ENCODE results near the gene ARGLU1.
A peak's percentile ranks its signal among the peaks of the same experiment; 100 is the strongest.
"Not testable (repeated sequence)": the region's sequence is repeated elsewhere in the genome, so short reads cannot be mapped to it uniquely, and the experiment has no call there.

The ARGLU1 gene

GRCh38 chr13:106567474-106568298, at the start of gene ARGLU1:
Gene ARGLU1 (minus strand): TSS chr13:106568137. CDS start chr13:106567919, 218 bp downstream.
- DNase-seq, result peak; percentile 93

- DNase-seq, result no peak
Measured at GRCh38 chr13:106617561-106617960, 49.6 kb upstream of the ARGLU1 start.

- DNase-seq, result no peak
Measured at GRCh38 chr13:106616729-106617128, 48.8 kb upstream of the ARGLU1 start.

GRCh38 chr13:106614874-106615273, 46.9 kb upstream of the ARGLU1 start:
- no peak for DNase-seq

- DNase-seq, result no peak
Measured at GRCh38 chr13:106612688-106613087, 44.8 kb upstream of the ARGLU1 start.

- no peak for DNase-seq
Measured at GRCh38 chr13:106610486-106610885, 42.5 kb upstream of the ARGLU1 start.

- no peak for DNase-seq
Measured at GRCh38 chr13:106609116-106609515, 41.2 kb upstream of the ARGLU1 start.

- DNase-seq, result no peak
Measured at GRCh38 chr13:106603546-106603945, 35.6 kb upstream of the ARGLU1 start.

- DNase-seq, result no peak
Measured at GRCh38 chr13:106602178-106602577, 34.2 kb upstream of the ARGLU1 start.

- DNase-seq, result no peak
Measured at GRCh38 chr13:106601489-106601888, 33.6 kb upstream of the ARGLU1 start.

GRCh38 chr13:106600798-106601135, 32.8 kb upstream of the ARGLU1 start:
- not testable (repeated sequence) for DNase-seq

GRCh38 chr13:106599875-106600797, 32.2 kb upstream of the ARGLU1 start:
- DNase-seq, result no peak

- no peak for DNase-seq
Measured at GRCh38 chr13:106597749-106598395, 29.9 kb upstream of the ARGLU1 start.

GRCh38 chr13:106597186-106597585, 29.2 kb upstream of the ARGLU1 start:
- no peak for DNase-seq

- no peak for DNase-seq
Measured at GRCh38 chr13:106596275-106596937, 28.5 kb upstream of the ARGLU1 start.

GRCh38 chr13:106595625-106596024, 27.7 kb upstream of the ARGLU1 start:
- no peak for DNase-seq

- no peak for DNase-seq
Measured at GRCh38 chr13:106594980-106595379, 27.0 kb upstream of the ARGLU1 start.

- DNase-seq, result no peak
Measured at GRCh38 chr13:106593132-106593531, 25.2 kb upstream of the ARGLU1 start.

- no peak for DNase-seq
Measured at GRCh38 chr13:106591299-106591698, 23.4 kb upstream of the ARGLU1 start.

- DNase-seq, result no peak
Measured at GRCh38 chr13:106589716-106590115, 21.8 kb upstream of the ARGLU1 start.

- DNase-seq, result no peak
Measured at GRCh38 chr13:106588367-106588766, 20.4 kb upstream of the ARGLU1 start.

GRCh38 chr13:106587787-106588186, 19.9 kb upstream of the ARGLU1 start:
- DNase-seq, result no peak

GRCh38 chr13:106586648-106587166, 18.8 kb upstream of the ARGLU1 start:
- DNase-seq, result no peak
